HCT116 (cell line): ENCODE data around the gene SIRPA. TPM values are rescaled to one million over a fixed set of nuclear protein-coding genes. Genes with fewer than 3 reads are reported as not detected.

Source experiments
- ATAC-seq: fragments of 200-7000 bp; cut with Tn5 transposase; 2 replicates; pipeline ENCODE4 v1.9.1; 2020; ENCODE audit warnings: mild to moderate bottlenecking, moderate library complexity
- BruUV-seq: library from RNA; stranded (reverse); fragments of 400-500 nt; replicated peaks from 2 replicates; lab custom pipeline; 2021; lab: Mats Ljungman, UMichigan
- CTCF ChIA-PET: fragments of 300-600 bp; sonication (Branson Sonifier 250); formaldehyde crosslinking; loops from one replicate; lab custom pipeline; 2021; ENCODE audit warnings: antibody characterized with exemption; lab: Charles Lee
- POLR2A ChIA-PET: fragments of 300-600, 350-600 bp; sonication (Branson Sonifier 250); formaldehyde crosslinking; loops from one replicate; lab custom pipeline; 2021; ENCODE audit warnings: antibody characterized with exemption; lab: Charles Lee
- RAD21 ChIA-PET, 2 experiments: fragments of 300-600 bp; sonication (Branson Sonifier 250); formaldehyde crosslinking; loops; one replicate each; lab custom pipeline; 2023; ENCODE audit warnings: low total read pairs in 2 of 2; ENCODE audit not compliant: uncharacterized antibody in 2 of 2, unreplicated experiment in 2 of 2, low non-redundant PET in 1 of 2; lab: Charles Lee
- DNase-seq: peaks from one replicate; pipeline ENCODE4 v3.0.0-alpha.2; 2010; ENCODE audit warnings: low read depth, low spot score
- H2AFZ ChIP-seq: fragments of 200-600 bp; shearing (Covaris generic), sonication (generic); 2 replicates; pipeline ENCODE4 v1.6.1; 2017; ENCODE audit warnings: low read depth, mixed run types, mixed read lengths, antibody characterized with exemption, low read length; ENCODE audit not compliant: poor library complexity, severe bottlenecking
- H3K27ac ChIP-seq: 2 replicates; pipeline ENCODE4 v1.5.1; 2012; ENCODE audit warnings: low read depth, low read length
- H3K27me3 ChIP-seq: fragments of 200-600 bp; sonication (generic); 2 replicates; pipeline ENCODE4 v1.6.1; 2016; ENCODE audit warnings: mixed run types, low read length, mixed read lengths; ENCODE audit not compliant: insufficient read depth
- H3K36me3 ChIP-seq, 2 experiments: fragments of 200-500 bp in 1 of 2; fragments of 200-600 bp in 1 of 2; sonication (Bioruptor generic) in 1 of 2; sonication (generic) in 1 of 2; 2 replicates each; pipeline versions ENCODE4 v1.5.1 to v1.6.1; 2014 to 2016; ENCODE audit warnings: low read length in 2 of 2, inconsistent platforms in 1 of 2, mixed read lengths in 1 of 2, mixed run types in 1 of 2; ENCODE audit not compliant: insufficient read depth in 2 of 2, control insufficient read depth in 1 of 2
- H3K4me1 ChIP-seq, 2 experiments: fragments of 200-600 bp in 1 of 2; sonication (generic) in 1 of 2; 2 replicates each; pipeline versions ENCODE4 v1.5.1 to v1.6.1; 2012 to 2017; ENCODE audit warnings: low read length in 2 of 2, inconsistent platforms in 1 of 2, mild to moderate bottlenecking in 1 of 2, mixed read lengths in 1 of 2, mixed run types in 1 of 2, moderate library complexity in 1 of 2; ENCODE audit not compliant: insufficient read depth in 2 of 2, control insufficient read depth in 1 of 2
- H3K4me2 ChIP-seq: fragments of 200-600 bp; sonication (generic); 2 replicates; pipeline ENCODE4 v1.6.1; 2017; ENCODE audit warnings: mixed run types, low read length, mixed read lengths
- H3K4me3 ChIP-seq, 2 experiments: fragments of 200-600 bp in 1 of 2; sonication (generic) in 1 of 2; replicated peaks in 1 of 2; 2 replicates each; pipeline ENCODE4 v1.5.1; 2011 to 2016; ENCODE audit warnings: low read length in 2 of 2, control low read depth in 1 of 2, low read depth in 1 of 2, mild to moderate bottlenecking in 1 of 2, mixed read lengths in 1 of 2, mixed run types in 1 of 2
- H3K79me2 ChIP-seq: fragments of 200-600 bp; sonication (generic); 2 replicates; pipeline ENCODE4 v1.6.1; 2017; ENCODE audit warnings: mild to moderate bottlenecking, mixed run types, low read length, moderate library complexity, mixed read lengths; ENCODE audit not compliant: insufficient read depth
- H3K9ac ChIP-seq: fragments of 200-600 bp; sonication (generic); 2 replicates; pipeline ENCODE4 v1.6.1; 2016; ENCODE audit warnings: low read length, mixed read lengths
- H3K9me2 ChIP-seq: fragments of 200-600 bp; sonication (generic), shearing (Covaris generic); 2 replicates; pipeline ENCODE4 v1.6.1; 2017; ENCODE audit warnings: mixed run types, mild to moderate bottlenecking, moderate library complexity; ENCODE audit not compliant: insufficient read depth
- H3K9me3 ChIP-seq, 2 experiments: fragments of 200-500 bp in 1 of 2; fragments of 200-600 bp in 1 of 2; sonication (Bioruptor generic) in 1 of 2; sonication (generic) in 1 of 2; 2 replicates each; pipeline ENCODE4 v1.6.1; 2014 to 2017; ENCODE audit warnings: low read length in 2 of 2, mixed read lengths in 2 of 2, inconsistent platforms in 1 of 2, low read depth in 1 of 2, mild to moderate bottlenecking in 1 of 2, mixed run types in 1 of 2, moderate library complexity in 1 of 2; ENCODE audit not compliant: control insufficient read depth in 1 of 2, insufficient read depth in 1 of 2
- H4K20me1 ChIP-seq: fragments of 200-600 bp; sonication (generic), shearing (Covaris generic); 2 replicates; pipeline ENCODE4 v1.6.1; 2017; ENCODE audit warnings: mixed run types, mild to moderate bottlenecking, moderate library complexity; ENCODE audit not compliant: insufficient read depth
- ATF3 ChIP-seq: IDR thresholded peaks from 2 replicates; pipeline ENCODE4 v1.6.1; 2012
- CEBPB ChIP-seq: IDR thresholded peaks from 2 replicates; pipeline ENCODE4 v1.6.1; 2012; ENCODE audit warnings: low read depth
- EGR1 ChIP-seq: IDR thresholded peaks from 2 replicates; pipeline ENCODE4 v1.6.1; 2012; ENCODE audit warnings: low read depth
- EZH2 ChIP-seq: fragments of 200-600 bp; sonication (generic); IDR thresholded peaks from 2 replicates; pipeline ENCODE4 v1.6.1; 2017; ENCODE audit warnings: antibody characterized with exemption, mixed run types
- EZH2phosphoT487 ChIP-seq: fragments of 200-600 bp; IDR thresholded peaks from 2 replicates; pipeline ENCODE4 v1.6.1; 2018; ENCODE audit warnings: antibody characterized with exemption, borderline replicate concordance
- FOSL1 ChIP-seq: IDR thresholded peaks from 2 replicates; pipeline ENCODE4 v1.6.1; 2012; ENCODE audit warnings: low read depth
- JUND ChIP-seq: IDR thresholded peaks from 2 replicates; pipeline ENCODE4 v1.6.1; 2012
- POLR2A ChIP-seq: IDR thresholded peaks from 2 replicates; pipeline ENCODE4 v1.7.0; 2011; ENCODE audit warnings: borderline replicate concordance; ENCODE audit not compliant: insufficient read depth, insufficient read length; ENCODE audit errors: extremely low read depth
- POLR2AphosphoS5 ChIP-seq: IDR thresholded peaks from 2 replicates; pipeline ENCODE4 v1.6.1; 2011; ENCODE audit warnings: mild to moderate bottlenecking, low read depth, low read length, moderate library complexity
- RAD21 ChIP-seq: IDR thresholded peaks from 2 replicates; pipeline ENCODE4 v1.6.1; 2012; ENCODE audit warnings: low read depth, mild to moderate bottlenecking
- SIN3A ChIP-seq: IDR thresholded peaks from 2 replicates; pipeline ENCODE4 v1.6.1; 2012; ENCODE audit warnings: low read depth
- SP1 ChIP-seq: IDR thresholded peaks from 2 replicates; pipeline ENCODE4 v1.6.1; 2012; ENCODE audit warnings: low read depth
- SRF ChIP-seq: IDR thresholded peaks from 2 replicates; pipeline ENCODE4 v1.6.1; 2012; ENCODE audit warnings: low read depth
- YY1 ChIP-seq: IDR thresholded peaks from 2 replicates; pipeline ENCODE4 v1.6.1; 2011; ENCODE audit warnings: low read length, low read depth, moderate library complexity, mild to moderate bottlenecking; ENCODE audit not compliant: insufficient replicate concordance; ENCODE audit errors: extremely low read depth
- ZFX ChIP-seq: fragments of 450-650 bp; IDR thresholded peaks from 2 replicates; pipeline ENCODE4 v1.6.1; 2017
- ZNF274 ChIP-seq: fragments of 200-500 bp; sonication (Bioruptor generic); IDR thresholded peaks from 2 replicates; pipeline ENCODE4 v1.6.1; 2014; ENCODE audit warnings: mild to moderate bottlenecking, low read depth, low read length, inconsistent platforms
- intact Hi-C: fragments of 100-400 bp; cut with micrococcal nuclease; formaldehyde crosslinking; loops from 2 replicates; pipeline ENCODE4 v1.10.0; 2022
- total RNA-seq: library from RNA; stranded (reverse); gene quantifications from one replicate; pipeline ENCODE4 v1.2.1, GENCODE V29; 2021; ENCODE audit not compliant: unreplicated experiment
- TF ChIP-seq, protein P1 (sequence below), 3 experiments: fragments of 200-600 bp in 1 of 3; sonication (generic) in 1 of 3; IDR thresholded peaks in 2 of 3; conservative IDR thresholded peaks in 1 of 3; 2 replicates each; pipeline ENCODE4 v1.5.1; 2012 to 2017; ENCODE audit warnings: low read depth in 2 of 3, low read length in 2 of 3, antibody characterized with exemption in 1 of 3, borderline replicate concordance in 1 of 3, control low read depth in 1 of 3, mild to moderate bottlenecking in 1 of 3, mixed read lengths in 1 of 3, mixed run types in 1 of 3, moderate library complexity in 1 of 3; ENCODE audit not compliant: insufficient read depth in 1 of 3
- TF ChIP-seq, protein P2 (sequence below): IDR thresholded peaks from 2 replicates; pipeline ENCODE4 v1.6.1; 2012
- TF ChIP-seq, protein P3 (sequence below): IDR thresholded peaks from 2 replicates; pipeline ENCODE4 v1.6.1; 2012; ENCODE audit warnings: low read depth
- TF ChIP-seq, protein P4 (sequence below): IDR thresholded peaks from 2 replicates; pipeline ENCODE4 v1.6.1; 2011; ENCODE audit warnings: mild to moderate bottlenecking, low read length, moderate library complexity; ENCODE audit not compliant: insufficient replicate concordance; ENCODE audit errors: extremely low read depth

The SIRPA gene
- total RNA-seq, 1 experiment from 2014 or later = 15.3 TPM

GRCh38 chr20:1851396-1851795, 43.8 kb upstream of the SIRPA start:
- Histone ChIP-seq H4K20me1 (no peaks in the 10 kb centered on the region), H3K4me2 (no peak overlapping the region), H3K27me3 (no peaks in the 10 kb centered on the region), H3K9me2 (no peaks in the 10 kb centered on the region), H2AFZ (no peak overlapping the region), H3K9me3 (no peaks in the 10 kb centered on the region), H3K36me3 (no peaks in the 10 kb centered on the region), H3K79me2 (no peaks in the 10 kb centered on the region), H3K9ac (no peak overlapping the region), H3K4me3 (no peak overlapping the region), H3K4me1 (no peaks in the 10 kb centered on the region), H3K27ac (no peak overlapping the region)
- RAD21 ChIA-PET = no interaction called here
- CTCF ChIA-PET = no interaction called here
- TF ChIP-seq EGR1 (no peak), ZFX (no peak), POLR2A (no peak), CEBPB (no peak), ZNF274 (no peak), SP1 (no peak), FOSL1 (no peak), YY1 (no peak), POLR2AphosphoS5 (no peak), EZH2 (no peak), RAD21 (no peak), SIN3A (no peak), SRF (no peak), ATF3 (no peak), JUND (no peak), EZH2phosphoT487 (no peak)
- TF ChIP-seq, protein P1, sequence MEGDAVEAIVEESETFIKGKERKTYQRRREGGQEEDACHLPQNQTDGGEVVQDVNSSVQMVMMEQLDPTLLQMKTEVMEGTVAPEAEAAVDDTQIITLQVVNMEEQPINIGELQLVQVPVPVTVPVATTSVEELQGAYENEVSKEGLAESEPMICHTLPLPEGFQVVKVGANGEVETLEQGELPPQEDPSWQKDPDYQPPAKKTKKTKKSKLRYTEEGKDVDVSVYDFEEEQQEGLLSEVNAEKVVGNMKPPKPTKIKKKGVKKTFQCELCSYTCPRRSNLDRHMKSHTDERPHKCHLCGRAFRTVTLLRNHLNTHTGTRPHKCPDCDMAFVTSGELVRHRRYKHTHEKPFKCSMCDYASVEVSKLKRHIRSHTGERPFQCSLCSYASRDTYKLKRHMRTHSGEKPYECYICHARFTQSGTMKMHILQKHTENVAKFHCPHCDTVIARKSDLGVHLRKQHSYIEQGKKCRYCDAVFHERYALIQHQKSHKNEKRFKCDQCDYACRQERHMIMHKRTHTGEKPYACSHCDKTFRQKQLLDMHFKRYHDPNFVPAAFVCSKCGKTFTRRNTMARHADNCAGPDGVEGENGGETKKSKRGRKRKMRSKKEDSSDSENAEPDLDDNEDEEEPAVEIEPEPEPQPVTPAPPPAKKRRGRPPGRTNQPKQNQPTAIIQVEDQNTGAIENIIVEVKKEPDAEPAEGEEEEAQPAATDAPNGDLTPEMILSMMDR (IDR thresholded peaks at IDR 0.05 in 2 of 3, conservative IDR thresholded peaks at IDR 0.05 in 1 of 3; ENCODE audit: borderline replicate concordance in 1 of 3, insufficient read depth in 1 of 3, low read depth in 2 of 3, low read length in 2 of 3) = no peak
- TF ChIP-seq, protein P2, sequence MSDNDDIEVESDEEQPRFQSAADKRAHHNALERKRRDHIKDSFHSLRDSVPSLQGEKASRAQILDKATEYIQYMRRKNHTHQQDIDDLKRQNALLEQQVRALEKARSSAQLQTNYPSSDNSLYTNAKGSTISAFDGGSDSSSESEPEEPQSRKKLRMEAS = no peak
- TF ChIP-seq, protein P3, sequence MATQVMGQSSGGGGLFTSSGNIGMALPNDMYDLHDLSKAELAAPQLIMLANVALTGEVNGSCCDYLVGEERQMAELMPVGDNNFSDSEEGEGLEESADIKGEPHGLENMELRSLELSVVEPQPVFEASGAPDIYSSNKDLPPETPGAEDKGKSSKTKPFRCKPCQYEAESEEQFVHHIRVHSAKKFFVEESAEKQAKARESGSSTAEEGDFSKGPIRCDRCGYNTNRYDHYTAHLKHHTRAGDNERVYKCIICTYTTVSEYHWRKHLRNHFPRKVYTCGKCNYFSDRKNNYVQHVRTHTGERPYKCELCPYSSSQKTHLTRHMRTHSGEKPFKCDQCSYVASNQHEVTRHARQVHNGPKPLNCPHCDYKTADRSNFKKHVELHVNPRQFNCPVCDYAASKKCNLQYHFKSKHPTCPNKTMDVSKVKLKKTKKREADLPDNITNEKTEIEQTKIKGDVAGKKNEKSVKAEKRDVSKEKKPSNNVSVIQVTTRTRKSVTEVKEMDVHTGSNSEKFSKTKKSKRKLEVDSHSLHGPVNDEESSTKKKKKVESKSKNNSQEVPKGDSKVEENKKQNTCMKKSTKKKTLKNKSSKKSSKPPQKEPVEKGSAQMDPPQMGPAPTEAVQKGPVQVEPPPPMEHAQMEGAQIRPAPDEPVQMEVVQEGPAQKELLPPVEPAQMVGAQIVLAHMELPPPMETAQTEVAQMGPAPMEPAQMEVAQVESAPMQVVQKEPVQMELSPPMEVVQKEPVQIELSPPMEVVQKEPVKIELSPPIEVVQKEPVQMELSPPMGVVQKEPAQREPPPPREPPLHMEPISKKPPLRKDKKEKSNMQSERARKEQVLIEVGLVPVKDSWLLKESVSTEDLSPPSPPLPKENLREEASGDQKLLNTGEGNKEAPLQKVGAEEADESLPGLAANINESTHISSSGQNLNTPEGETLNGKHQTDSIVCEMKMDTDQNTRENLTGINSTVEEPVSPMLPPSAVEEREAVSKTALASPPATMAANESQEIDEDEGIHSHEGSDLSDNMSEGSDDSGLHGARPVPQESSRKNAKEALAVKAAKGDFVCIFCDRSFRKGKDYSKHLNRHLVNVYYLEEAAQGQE = no peak
- TF ChIP-seq, protein P4, sequence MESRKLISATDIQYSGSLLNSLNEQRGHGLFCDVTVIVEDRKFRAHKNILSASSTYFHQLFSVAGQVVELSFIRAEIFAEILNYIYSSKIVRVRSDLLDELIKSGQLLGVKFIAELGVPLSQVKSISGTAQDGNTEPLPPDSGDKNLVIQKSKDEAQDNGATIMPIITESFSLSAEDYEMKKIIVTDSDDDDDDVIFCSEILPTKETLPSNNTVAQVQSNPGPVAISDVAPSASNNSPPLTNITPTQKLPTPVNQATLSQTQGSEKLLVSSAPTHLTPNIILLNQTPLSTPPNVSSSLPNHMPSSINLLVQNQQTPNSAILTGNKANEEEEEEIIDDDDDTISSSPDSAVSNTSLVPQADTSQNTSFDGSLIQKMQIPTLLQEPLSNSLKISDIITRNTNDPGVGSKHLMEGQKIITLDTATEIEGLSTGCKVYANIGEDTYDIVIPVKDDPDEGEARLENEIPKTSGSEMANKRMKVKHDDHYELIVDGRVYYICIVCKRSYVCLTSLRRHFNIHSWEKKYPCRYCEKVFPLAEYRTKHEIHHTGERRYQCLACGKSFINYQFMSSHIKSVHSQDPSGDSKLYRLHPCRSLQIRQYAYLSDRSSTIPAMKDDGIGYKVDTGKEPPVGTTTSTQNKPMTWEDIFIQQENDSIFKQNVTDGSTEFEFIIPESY = no peak
- POLR2A ChIA-PET = no interaction called here
- ATAC-seq (no peak; the same call in 1 of the 2 replicates), DNase-seq (no peak)
- intact Hi-C loops = no loop called here
- no TSS peak for BruUV-seq
